ENCODE measurements around the gene PSME3IP1. TPM values are rescaled to one million over a fixed set of nuclear protein-coding genes. Genes with fewer than 3 reads are reported as not detected.

PSME3IP1 gene
- total RNA-seq, 1 experiment from 2014 or later = 103 TPM

DNA sequence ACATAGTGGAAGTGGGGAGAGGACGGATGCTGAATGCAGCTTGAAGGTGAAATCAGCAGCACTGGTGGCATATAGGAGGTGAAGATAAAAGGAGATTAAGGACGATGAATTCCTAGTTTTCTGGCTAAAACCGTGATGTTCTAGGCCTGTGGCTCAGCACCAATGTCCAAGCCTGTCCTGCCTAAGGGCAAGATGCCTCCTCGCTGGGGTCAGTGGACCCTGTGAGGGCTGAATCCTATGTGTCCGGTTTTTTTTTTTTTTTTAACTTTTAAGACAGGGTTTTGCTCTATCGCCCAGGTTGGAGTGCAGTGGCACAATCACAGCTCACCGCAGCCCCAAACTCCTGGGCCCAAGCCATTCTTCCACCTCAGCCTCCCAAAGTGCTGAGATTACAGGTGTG is 80.7 kb downstream of the PSME3IP1 start:
- TF ChIP-seq, protein P1, sequence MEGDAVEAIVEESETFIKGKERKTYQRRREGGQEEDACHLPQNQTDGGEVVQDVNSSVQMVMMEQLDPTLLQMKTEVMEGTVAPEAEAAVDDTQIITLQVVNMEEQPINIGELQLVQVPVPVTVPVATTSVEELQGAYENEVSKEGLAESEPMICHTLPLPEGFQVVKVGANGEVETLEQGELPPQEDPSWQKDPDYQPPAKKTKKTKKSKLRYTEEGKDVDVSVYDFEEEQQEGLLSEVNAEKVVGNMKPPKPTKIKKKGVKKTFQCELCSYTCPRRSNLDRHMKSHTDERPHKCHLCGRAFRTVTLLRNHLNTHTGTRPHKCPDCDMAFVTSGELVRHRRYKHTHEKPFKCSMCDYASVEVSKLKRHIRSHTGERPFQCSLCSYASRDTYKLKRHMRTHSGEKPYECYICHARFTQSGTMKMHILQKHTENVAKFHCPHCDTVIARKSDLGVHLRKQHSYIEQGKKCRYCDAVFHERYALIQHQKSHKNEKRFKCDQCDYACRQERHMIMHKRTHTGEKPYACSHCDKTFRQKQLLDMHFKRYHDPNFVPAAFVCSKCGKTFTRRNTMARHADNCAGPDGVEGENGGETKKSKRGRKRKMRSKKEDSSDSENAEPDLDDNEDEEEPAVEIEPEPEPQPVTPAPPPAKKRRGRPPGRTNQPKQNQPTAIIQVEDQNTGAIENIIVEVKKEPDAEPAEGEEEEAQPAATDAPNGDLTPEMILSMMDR (conservative IDR thresholded peaks at IDR 0.05) = no peak
- Mint-ChIP-seq H3K9me3 (no peaks in the 10 kb centered on the region; a peak in 1 of 5 replicates), H3K4me1 (peaks cover 28 to 40% of the 10 kb centered on the region in 2 experiments), H3K36me3 (ENCODE audit: insufficient read depth in 1 of 3, low read depth in 3 of 3) (no peaks in the 10 kb centered on the region), H3K4me3 (no peak overlapping the region), H3K27ac (no peak overlapping the region; a peak in 1 of 7 replicates), H3K27me3 (ENCODE audit: low read depth) (no peaks in the 10 kb centered on the region)
- H3K23ac ChIP-seq (ENCODE audit: insufficient read length, low read depth, low read length) = no peak overlapping the region
- no peak overlapping the region for H4K8ac ChIP-seq (replicated peaks; ENCODE audit: insufficient read length, low read depth, low read length)
- no peak overlapping the region for H2AK5ac ChIP-seq (ENCODE audit: insufficient read length, low read length)
- no peaks in the 10 kb centered on the region for H3K79me1 ChIP-seq (ENCODE audit: insufficient read depth, low read depth, low read length, poor library complexity, severe bottlenecking)
- no peak overlapping the region for H3K14ac ChIP-seq (ENCODE audit: insufficient read depth, low read length)
- no peak overlapping the region for H2BK120ac ChIP-seq (ENCODE audit: low read depth, low read length, poor library complexity, severe bottlenecking)
- no peaks in the 10 kb centered on the region; the same call in none of the 2 replicates for H3K4me1 ChIP-seq (ENCODE audit: insufficient read depth, low read length)
- no peaks in the 10 kb centered on the region for H3K9me3 ChIP-seq (ENCODE audit: control insufficient read depth, low read depth, low read length)
- H3K4me2 ChIP-seq (ENCODE audit: insufficient read depth, insufficient read length, low read length) = no peak overlapping the region
- H3K4ac ChIP-seq (ENCODE audit: low read depth, low read length) = no peak overlapping the region
- H2AFZ ChIP-seq (ENCODE audit: low read length) = no peak overlapping the region
- no peak overlapping the region for H3K56ac ChIP-seq (ENCODE audit: insufficient read length, low read depth, low read length)
- no peaks in the 10 kb centered on the region for H3K27me3 ChIP-seq (ENCODE audit: insufficient read depth, low read length)
- no peak overlapping the region for H3K18ac ChIP-seq (ENCODE audit: insufficient read length, low read depth, low read length)
- no peak overlapping the region for H2BK12ac ChIP-seq (ENCODE audit: insufficient read length, low read depth, low read length)
- H4K5ac ChIP-seq (ENCODE audit: insufficient read length, low read depth, low read length) = no peak overlapping the region
- no peak overlapping the region for H2BK5ac ChIP-seq (ENCODE audit: insufficient read length, low read length)
- DNase-seq = no peak
- no CpG with 5 or more reads among the region's 7 CpGs for WGBS (ENCODE audit: extremely low coverage, insufficient read length, low lambda C conversion rate)
- H4K91ac ChIP-seq (ENCODE audit: insufficient read length, low read depth, low read length) = no peak overlapping the region
- no peaks in the 10 kb centered on the region for H4K20me1 ChIP-seq (ENCODE audit: control insufficient read depth, insufficient read depth, insufficient read length)
- H3K9ac ChIP-seq (ENCODE audit: extremely low read depth, insufficient read length, low read length) = no peak overlapping the region
- H3K79me2 ChIP-seq (ENCODE audit: insufficient read depth, low read length) = no peaks in the 10 kb centered on the region
- no peak overlapping the region for H2BK20ac ChIP-seq (ENCODE audit: low read depth, low read length, poor library complexity, severe bottlenecking)
- H3K27ac ChIP-seq (ENCODE audit: insufficient read length, low read depth, low read length) = no peak overlapping the region
- no peak overlapping the region for H3T11ph ChIP-seq (ENCODE audit: low read length)
- H2BK15ac ChIP-seq (ENCODE audit: low read depth, low read length) = no peak overlapping the region
- no peaks in the 10 kb centered on the region for H3K23me2 ChIP-seq (ENCODE audit: insufficient read length, low read depth, low read length, poor library complexity, severe bottlenecking)

All from H9 (cell line).